ENCODE measurements around the gene RASSF1.
"Not testable (repeated sequence)": the region's sequence is repeated elsewhere in the genome, so short reads cannot be mapped to it uniquely, and the experiment has no call there.

The RASSF1 gene

DNA sequence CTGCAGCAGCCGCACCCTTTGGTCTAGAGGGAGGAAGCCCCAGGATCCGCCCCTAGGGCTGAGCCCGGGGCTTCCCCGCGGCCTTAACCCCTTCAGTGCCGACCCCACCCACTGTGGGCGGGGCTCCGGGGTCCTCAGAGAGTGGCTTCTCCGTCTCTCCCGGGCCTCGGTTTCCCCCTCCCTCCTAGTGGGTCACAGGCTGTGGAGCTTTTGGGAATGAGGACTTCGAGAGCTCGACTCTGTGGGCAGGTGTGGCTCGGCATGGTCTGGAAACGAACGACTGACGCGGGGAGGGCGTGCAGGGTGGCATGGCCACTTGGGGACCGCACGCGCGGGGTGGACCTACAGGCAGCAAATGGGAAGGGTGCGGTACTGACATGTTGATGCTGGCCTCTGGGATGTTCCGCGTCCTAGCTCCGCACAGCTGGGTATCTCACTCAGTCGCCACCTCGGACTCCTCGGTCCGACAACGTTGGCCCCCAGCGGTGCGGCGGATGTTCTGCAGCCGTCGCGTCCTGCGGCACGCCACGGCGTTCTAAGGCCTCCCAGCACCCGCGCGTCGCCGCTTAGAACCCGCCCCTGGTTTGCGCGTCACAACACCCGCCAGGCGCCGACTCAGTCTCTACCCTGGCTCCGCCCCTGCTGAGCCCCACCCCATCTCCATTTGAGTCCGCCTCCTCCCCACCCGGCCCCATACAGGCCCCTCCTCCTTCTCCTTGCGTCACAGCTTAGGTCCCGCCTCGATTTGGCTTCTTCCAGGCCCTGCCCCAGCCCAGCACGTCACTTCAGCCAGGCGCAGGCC, 41.6 kb downstream of the RASSF1 start, which contains the start of the genes HYAL3 and NAA80:
Gene HYAL3, minus strand, starts transcription at position 570 of the 802 bp plus-strand sequence. CDS start 3,803 bp downstream, outside the sequence.
Gene NAA80, minus strand, starts transcription at position 570 of the 802 bp plus-strand sequence. CDS start 1,942 bp downstream, outside the sequence.
- peak; percentile 99 for DNase-seq

DNA sequence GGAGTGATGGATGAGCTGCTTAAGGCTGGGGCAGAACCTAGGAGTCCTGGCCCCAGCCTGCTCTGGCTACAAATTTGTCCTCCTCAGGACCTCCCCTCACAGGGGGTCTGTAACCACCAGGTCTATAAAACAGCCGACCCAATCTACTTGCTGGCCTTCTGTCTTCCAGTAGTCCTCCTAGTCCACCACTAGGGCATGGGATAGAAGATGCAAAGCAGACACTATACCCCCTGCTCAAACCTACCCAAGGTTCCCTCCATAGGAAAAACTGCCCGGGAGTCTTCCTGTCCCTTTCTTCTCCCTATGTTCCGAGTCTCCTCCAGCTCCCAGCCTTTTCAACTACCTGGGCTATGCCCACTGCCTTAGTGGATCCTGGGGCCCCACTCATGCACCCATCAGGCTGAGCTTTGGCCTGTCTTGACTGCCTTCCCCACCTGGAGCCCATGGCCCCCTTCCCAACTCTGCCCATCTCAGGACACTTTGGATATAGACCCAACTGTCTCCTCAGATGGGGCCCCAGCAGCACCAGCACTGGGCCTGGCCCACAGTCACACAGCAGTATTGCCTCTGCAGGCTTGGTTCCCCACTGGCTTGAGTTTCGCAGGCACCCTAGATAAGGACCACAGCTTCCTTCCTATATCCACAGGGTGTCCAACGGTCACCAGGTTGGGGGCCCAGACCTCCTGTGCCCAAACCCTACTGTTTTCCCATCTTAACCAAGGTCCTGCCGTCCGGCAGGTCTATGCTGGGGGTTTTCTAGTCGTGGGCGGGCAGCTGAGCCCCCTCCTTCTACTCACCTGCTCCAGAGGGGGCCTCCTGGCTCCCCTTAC, 42.5 kb downstream of the RASSF1 start:
- DNase-seq, result no peak

- DNase-seq, result no peak
Observed at GRCh38 chr3:50297384-50297775, 43.3 kb downstream of the RASSF1 start.

GRCh38 chr3:50296721-50297383, 43.8 kb downstream of the RASSF1 start:
- no peak for DNase-seq

GRCh38 chr3:50295553-50296431, 44.8 kb downstream of the RASSF1 start:
- DNase-seq, result no peak

DNA sequence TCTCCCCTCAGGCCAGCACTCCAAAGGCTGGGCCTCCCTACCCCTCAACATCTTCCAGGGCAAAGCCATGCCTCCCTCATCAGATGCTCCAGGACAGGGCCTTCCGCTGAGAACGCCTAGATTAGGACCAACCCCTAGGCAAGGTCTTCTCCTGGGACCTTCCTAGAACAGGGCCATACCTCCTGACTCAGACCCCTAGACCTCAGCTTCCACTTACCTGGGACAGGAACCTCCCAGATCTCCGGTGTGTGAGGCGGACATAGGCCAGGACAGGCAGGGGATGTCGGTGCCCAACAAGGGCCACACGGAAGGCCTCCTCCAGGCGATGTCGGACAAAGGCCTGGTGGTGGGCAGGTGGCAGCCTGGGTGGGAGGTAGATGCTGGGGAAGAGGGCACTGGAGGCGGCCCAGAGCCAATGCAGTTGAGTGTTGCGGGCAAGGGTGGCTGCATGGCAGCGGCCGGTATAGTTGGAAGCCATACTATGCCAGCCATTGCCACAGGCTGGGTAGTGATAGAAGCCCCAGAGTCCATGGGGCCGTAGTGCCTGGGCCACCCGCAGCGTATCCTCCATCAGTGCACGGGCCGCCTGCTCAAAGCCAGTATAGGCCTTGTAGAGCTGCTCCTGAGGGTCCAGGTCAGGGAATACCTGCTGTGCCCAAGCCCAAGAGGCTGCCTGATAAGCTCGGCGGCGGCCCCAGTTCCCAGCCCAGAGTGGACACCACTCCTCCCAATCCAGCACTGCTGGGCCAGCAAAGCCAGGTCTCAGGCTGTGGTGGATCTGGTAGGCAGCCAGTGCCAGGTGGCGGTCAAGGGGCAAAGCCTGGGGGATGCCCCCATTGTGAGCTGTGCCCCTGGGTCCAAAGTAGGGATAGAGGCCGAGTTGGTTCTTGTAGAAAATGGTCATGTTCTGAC, 45.9 kb downstream of the RASSF1 start:
- DNase-seq, result no peak

DNA sequence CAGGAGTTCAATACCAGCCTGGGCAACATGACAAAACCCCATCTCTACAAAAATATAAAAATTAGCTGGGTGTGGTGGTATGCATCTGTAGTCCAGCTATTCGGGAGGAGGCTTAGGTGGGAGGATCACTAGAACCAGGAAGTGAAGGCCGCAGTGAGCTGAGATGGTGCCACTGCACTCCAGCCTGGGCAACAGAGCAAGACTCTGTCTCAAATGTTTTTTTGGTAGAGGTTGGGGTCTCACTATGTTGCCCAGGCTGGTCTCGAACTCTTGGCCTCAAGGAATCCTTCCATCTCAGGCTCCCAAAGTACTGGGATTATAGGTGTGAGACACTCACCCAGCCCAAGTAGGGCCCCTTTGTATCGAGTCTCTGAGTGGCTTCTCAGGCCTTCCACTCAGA, 46.5 kb downstream of the RASSF1 start:
- DNase-seq, result no peak

- no peak for DNase-seq
Observed at GRCh38 chr3:50293079-50293801, 47.4 kb downstream of the RASSF1 start.

GRCh38 chr3:50292159-50293078, 48.2 kb downstream of the RASSF1 start, which contains the start of gene IFRD2:
IFRD2 (minus strand) TSS chr3:50292429; CDS start chr3:50292274, 155 bp downstream.
- peak; percentile 95 for DNase-seq

DNA sequence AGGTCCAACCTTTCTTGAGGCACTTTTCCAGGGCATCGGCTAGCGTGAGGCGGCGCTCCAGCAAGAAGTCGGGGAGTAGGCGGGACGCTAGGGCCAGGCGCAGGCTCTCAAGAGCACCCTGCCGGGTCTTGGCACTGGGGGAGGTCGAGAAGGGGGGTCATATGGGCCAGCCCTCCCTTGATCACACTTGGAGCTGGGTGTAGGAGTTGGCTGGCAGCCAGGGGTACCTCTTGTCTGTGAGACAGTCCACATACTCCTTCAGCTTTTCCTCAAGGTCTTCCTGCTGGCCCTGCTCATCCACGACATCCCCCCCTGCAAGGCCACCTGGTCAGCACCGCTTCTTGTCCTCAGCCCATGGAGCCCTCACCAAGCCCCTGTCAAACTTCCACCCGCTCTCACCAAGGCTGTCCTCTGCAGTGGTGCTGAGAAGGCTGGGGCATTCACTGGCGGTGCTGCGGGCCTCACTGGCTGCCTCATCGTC, 50.4 kb downstream of the RASSF1 start:
- no peak for DNase-seq

- no peak for DNase-seq
Observed at GRCh38 chr3:50289130-50289529, 51.5 kb downstream of the RASSF1 start.

DNA sequence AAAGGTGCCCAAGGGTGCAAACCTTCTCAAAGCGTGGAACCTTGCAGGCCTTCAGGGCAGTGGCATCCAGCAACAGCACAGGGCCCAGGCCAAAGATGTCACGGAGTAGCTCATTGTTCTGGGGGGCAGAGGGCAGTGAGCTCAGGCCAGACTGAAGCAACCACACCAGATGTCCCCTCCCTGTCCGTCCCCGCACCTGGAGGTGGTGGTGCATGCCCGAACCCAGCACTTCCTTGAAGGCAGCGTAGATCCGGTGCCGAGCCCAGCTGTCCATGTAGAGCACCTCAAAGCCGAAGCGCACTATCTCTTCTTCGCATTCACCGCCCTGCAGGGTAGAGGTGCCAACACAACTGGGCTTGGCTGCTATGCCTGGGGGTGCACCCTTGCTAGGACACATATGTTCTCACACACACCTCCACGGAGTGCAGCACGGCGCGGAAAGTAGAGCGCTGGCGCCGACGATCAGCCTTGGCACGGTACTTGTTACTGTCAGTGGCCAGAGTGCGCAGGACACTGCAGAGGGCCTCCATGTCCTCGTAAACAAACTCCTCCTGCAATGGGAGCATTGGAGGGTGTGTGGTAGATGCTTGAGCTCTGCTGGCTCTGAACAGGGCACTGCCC, 52.1 kb downstream of the RASSF1 start:
- no peak for DNase-seq

DNA sequence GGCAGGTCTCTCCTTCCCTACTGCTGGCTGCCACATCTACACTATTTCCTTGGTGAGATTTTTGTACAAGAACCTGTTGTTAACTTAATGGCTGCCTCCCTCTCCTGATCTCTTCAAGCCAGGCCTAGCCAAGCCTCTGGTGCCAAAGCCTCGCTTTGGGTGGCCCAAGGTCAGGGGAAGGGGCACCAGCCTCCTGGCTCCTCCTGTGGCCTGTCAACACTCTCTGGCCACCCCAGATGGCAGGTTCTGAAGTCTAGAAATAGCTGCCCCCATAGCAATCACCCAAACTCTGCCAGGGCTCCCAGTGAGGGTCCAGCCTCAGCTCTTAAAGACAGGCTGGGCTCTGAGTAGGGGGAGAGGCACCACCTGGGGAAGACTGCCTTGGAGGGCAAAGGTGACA, 53.4 kb downstream of the RASSF1 start:
- DNase-seq, result no peak

DNA sequence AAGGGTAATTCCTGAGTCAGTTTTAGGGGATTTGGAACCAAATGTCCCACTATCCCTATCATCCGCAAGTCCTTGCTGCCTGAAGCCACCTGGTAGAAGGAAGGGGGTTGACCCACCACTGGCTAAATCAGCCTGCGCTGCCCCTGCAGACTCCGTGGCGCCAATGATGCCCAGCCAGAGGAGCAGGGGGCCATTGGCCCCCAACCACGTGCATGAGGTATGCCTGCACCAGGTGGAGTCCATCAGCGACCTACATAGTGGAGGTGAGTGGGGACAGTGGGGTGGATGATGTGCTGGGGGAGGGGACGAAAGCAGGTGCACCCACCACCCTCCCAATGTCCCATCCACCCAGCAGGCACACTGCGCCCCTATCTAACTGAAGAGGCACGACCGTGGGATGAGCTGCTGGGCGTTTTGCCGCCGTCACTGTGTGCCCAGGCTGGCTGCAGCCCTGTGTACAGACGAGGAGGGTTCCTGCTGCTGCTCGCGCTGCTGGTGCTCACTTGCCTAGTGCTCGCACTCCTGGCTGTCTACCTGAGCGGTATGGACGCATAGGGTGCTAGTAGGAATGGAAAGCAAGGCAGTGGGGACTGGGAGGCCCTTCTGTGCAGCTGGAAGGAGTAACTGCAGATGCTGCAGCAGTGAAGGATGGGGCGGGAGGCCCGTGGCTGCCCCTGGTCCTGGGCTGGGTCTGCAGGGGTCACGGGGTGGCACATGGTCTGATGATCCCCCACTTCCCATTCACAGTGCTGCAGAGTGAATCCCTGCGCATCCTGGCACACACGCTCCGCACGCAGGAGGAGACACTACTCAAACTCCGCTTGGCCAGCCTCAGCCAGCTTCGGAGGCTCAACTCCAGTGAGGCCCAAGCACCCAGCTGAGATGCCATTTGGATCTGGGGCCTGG, 54.1 kb downstream of the RASSF1 start:
- no peak for DNase-seq

DNA sequence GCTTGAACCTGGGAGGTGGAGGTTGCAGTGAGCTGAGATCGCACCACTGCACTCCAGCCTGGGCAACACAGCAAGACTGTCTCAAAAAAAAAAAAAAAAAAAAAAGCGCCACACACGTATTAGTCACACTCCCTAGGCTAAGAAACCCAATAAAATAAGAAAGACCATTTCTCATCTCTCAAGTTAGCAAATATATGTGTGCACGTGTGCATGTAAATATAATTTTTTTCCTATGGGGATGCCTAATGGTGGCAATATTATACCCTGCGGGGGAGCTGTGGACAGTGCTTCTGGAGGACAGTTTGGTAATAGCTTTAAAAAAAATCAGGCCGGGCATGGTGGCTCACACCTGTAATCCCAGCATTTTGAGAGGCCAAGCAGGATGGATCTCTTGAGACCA, 56.5 kb downstream of the RASSF1 start:
- DNase-seq, result not testable (repeated sequence)
